Tibial artery (tissue), 4 donors: ENCODE results near the gene PCYT2.

Experiments
- DNase-seq, 2 donors: peaks; one replicate each; pipeline ENCODE4 v3.0.0-alpha.2; 2019
- H3K27ac ChIP-seq, 2 donors: fragments of 200-600 bp; sonication (generic) in 1 of 2; 1 replicate in 1 of 2; 2 replicates in 1 of 2; pipeline ENCODE4 v1.5.1; 2018 to 2019; ENCODE audit warnings: mild to moderate bottlenecking in 1 of 2
- H3K27me3 ChIP-seq, 2 donors: fragments of 200-600 bp; sonication (generic) in 1 of 2; one replicate each; pipeline versions ENCODE4 v1.5.1 to v1.6.0; 2016 to 2019
- H3K36me3 ChIP-seq, 3 donors: fragments of 200-600 bp; sonication (generic) in 2 of 3; one replicate each; pipeline ENCODE4 v1.5.1; 2016 to 2019; ENCODE audit warnings: mild to moderate bottlenecking in 2 of 3
- H3K4me1 ChIP-seq, 4 donors: fragments of 200-600 bp; sonication (generic) in 2 of 4; 1 replicate in 3 of 4; 2 replicates in 1 of 4; pipeline ENCODE4 v1.5.1; 2016 to 2019
- H3K4me3 ChIP-seq, 2 donors: fragments of 200-600 bp; sonication (generic) in 1 of 2; 1 replicate in 1 of 2; 2 replicates in 1 of 2; pipeline ENCODE4 v1.5.1; 2018 to 2019; ENCODE audit warnings: mild to moderate bottlenecking in 2 of 2
- H3K9me3 ChIP-seq, 3 donors: fragments of 200-600 bp; sonication (generic) in 1 of 3; one replicate each; pipeline ENCODE4 v1.5.1; 2016 to 2019
- intact Hi-C: fragments of 100-400 bp; cut with DNase I; formaldehyde crosslinking; loops from one replicate; pipeline ENCODE4 v1.15.0; 2023; ENCODE audit warnings: low total_unique reads
- TF ChIP-seq, protein P1 (sequence below), 2 experiments: fragments of 200-600 bp in 1 of 2; fragments of 450-650 bp in 1 of 2; IDR thresholded peaks; one replicate each; pipeline ENCODE4 v1.5.1; 2017 to 2019; ENCODE audit warnings: antibody characterized with exemption in 2 of 2, mild to moderate bottlenecking in 1 of 2, moderate library complexity in 1 of 2

PCYT2 gene

GRCh38 chr17:81930142-81931125 is 19.2 kb upstream of the PCYT2 start:
- peaks cover 0 to 50% of the 10 kb centered on the region in 2 donors for H3K27me3 ChIP-seq
- no peaks in the 10 kb centered on the region for H3K9me3 ChIP-seq
- H3K27ac ChIP-seq, result no peak overlapping the region
- no peak overlapping the region for H3K4me3 ChIP-seq
- intact Hi-C loops, result no loop called here
- peaks cover 6 to 24% (median 16%) of the 10 kb centered on the region in 4 donors for H3K4me1 ChIP-seq
- DNase-seq, result no peak
- TF ChIP-seq, protein P1, sequence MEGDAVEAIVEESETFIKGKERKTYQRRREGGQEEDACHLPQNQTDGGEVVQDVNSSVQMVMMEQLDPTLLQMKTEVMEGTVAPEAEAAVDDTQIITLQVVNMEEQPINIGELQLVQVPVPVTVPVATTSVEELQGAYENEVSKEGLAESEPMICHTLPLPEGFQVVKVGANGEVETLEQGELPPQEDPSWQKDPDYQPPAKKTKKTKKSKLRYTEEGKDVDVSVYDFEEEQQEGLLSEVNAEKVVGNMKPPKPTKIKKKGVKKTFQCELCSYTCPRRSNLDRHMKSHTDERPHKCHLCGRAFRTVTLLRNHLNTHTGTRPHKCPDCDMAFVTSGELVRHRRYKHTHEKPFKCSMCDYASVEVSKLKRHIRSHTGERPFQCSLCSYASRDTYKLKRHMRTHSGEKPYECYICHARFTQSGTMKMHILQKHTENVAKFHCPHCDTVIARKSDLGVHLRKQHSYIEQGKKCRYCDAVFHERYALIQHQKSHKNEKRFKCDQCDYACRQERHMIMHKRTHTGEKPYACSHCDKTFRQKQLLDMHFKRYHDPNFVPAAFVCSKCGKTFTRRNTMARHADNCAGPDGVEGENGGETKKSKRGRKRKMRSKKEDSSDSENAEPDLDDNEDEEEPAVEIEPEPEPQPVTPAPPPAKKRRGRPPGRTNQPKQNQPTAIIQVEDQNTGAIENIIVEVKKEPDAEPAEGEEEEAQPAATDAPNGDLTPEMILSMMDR (IDR thresholded peaks at IDR 0.05), result no peak
- no peaks in the 10 kb centered on the region for H3K36me3 ChIP-seq

- H3K9me3 ChIP-seq, result no peaks in the 10 kb centered on the region
- peaks cover 6 to 33% (median 25%) of the 10 kb centered on the region in 4 donors for H3K4me1 ChIP-seq
- TF ChIP-seq, protein P1 (IDR thresholded peaks at IDR 0.05), result no peak
- no peak overlapping the region for H3K27ac ChIP-seq
- no peaks in the 10 kb centered on the region for H3K36me3 ChIP-seq
- H3K27me3 ChIP-seq, result peaks cover 0 to 41% of the 10 kb centered on the region in 2 donors
- H3K4me3 ChIP-seq, result no peak overlapping the region
- no peak for DNase-seq
- intact Hi-C loops, result no loop called here
These were observed 18.3 kb upstream of the PCYT2 start for GRCh38 chr17:81929253-81930141.

GRCh38 chr17:81928544-81929252 is 17.5 kb upstream of the PCYT2 start:
- peaks cover 10 to 41% (median 33%) of the 10 kb centered on the region in 4 donors for H3K4me1 ChIP-seq
- peak overlapping the region; percentile 53 to 94 for H3K27ac ChIP-seq
- intact Hi-C loops, result no loop called here
- H3K36me3 ChIP-seq, result no peaks in the 10 kb centered on the region
- DNase-seq, result no peak
- peak overlapping the region; percentile 92 to 99 for H3K4me3 ChIP-seq
- peaks cover 0 to 34% of the 10 kb centered on the region in 2 donors for H3K27me3 ChIP-seq
- TF ChIP-seq, protein P1 (IDR thresholded peaks at IDR 0.05), result no peak
- no peaks in the 10 kb centered on the region for H3K9me3 ChIP-seq

- peaks cover 0 to 34% of the 10 kb centered on the region in 2 donors for H3K27me3 ChIP-seq
- peaks cover 11 to 49% (median 41%) of the 10 kb centered on the region in 4 donors for H3K4me1 ChIP-seq
- TF ChIP-seq, protein P1 (IDR thresholded peaks at IDR 0.05), result no peak
- H3K4me3 ChIP-seq, result peak within 1 kb of the TSS; percentile 92 to 99
- DNase-seq, result peak; percentile 92 to 94
- intact Hi-C loops, result no loop called here
- no peaks in the 10 kb centered on the region for H3K9me3 ChIP-seq
- H3K27ac ChIP-seq, result peak within 1 kb of the TSS; percentile 94
- H3K36me3 ChIP-seq, result peaks cover 0 to 1% (median 0%) of the 10 kb centered on the region in 3 donors
These were observed 16.7 kb upstream of the PCYT2 start, which contains the start of gene MAFG for GRCh38 chr17:81927653-81928543. Gene MAFG (minus strand): TSS chr17:81927735. CDS start chr17:81923185, 4,550 bp downstream.
